Measurements from ENCODE around the gene USP5. TPM values are rescaled to one million over a fixed set of nuclear protein-coding genes. Genes with fewer than 3 reads are reported as not detected.

Gene USP5
- total RNA-seq, 1 donor, result 16.4 TPM

DNA sequence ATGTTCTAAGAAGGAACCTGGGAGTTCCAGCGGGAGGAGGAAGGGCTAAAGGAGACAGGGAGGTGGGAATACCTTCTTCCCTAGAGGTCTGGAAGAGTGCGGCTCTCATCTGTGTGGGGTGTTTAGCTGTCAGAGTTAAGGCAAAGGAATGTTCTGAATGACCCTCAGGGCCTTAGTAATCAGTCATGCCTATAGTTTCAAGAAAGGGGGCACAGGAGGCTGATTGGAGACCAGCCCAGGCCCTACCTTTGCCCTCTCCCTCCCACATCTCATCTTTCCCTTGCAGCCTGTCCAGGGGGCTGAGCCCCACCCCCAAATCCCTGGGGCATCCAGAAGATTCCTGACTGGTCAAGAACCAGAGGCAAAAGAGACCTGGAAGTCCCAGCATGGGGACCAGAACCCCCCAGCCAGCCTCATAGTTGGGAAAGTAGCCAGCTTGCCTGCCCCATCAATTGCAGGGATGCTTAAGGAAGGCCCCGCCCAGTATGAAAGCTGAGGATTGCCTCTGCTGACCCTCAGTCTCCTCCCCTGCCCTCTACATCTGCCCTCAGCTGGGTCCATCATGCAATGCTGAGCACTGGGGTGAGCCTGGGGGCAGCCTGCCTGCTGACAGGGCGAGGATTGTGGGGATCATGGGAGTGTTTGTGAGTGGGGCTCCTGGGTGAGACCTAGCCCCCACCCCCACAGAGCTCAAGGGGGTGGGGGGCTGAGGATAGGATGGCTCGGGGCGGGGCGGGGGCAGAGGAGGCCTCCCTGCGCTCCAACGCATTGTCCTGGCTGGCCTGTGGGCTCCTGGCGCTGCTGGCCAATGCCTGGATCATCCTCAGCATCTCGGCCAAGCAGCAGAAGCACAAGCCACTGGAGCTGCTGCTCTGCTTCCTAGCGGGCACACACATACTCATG lies 28.5 kb upstream of the USP5 start:
- H3K27me3 ChIP-seq (ENCODE audit: insufficient read depth, low read length), result peaks cover 25% of the 10 kb centered on the region
- H3K9me3 ChIP-seq (ENCODE audit: low read depth, low read length), result no peaks in the 10 kb centered on the region
- H3K4me3 ChIP-seq (ENCODE audit: low read length), result no peak overlapping the region
- peaks cover 28% of the 10 kb centered on the region for H3K4me1 ChIP-seq (ENCODE audit: insufficient read depth, low read length)

DNA sequence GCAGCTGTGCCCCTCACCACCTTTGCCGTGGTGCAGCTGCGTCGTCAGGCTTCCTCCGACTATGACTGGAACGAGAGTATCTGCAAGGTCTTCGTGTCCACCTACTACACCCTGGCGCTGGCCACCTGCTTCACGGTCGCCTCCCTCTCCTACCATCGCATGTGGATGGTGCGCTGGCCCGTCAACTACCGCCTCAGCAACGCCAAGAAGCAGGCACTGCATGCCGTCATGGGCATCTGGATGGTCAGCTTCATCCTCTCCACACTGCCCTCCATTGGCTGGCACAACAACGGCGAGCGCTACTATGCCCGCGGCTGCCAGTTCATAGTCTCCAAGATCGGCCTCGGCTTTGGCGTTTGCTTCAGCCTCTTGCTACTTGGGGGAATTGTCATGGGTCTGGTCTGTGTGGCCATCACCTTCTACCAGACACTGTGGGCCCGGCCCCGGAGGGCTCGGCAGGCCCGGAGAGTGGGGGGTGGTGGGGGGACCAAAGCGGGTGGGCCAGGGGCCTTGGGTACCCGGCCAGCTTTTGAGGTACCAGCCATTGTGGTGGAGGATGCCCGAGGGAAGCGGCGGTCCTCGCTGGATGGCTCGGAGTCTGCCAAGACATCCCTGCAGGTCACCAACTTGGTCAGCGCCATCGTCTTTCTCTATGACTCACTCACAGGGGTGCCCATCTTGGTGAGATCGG lies 27.7 kb upstream of the USP5 start:
- Histone ChIP-seq H3K9me3 (ENCODE audit: low read depth, low read length) (no peaks in the 10 kb centered on the region), H3K27me3 (ENCODE audit: insufficient read depth, low read length) (peaks cover 30% of the 10 kb centered on the region), H3K4me1 (ENCODE audit: insufficient read depth, low read length) (peaks cover 36% of the 10 kb centered on the region), H3K4me3 (ENCODE audit: low read length) (no peak overlapping the region)

DNA sequence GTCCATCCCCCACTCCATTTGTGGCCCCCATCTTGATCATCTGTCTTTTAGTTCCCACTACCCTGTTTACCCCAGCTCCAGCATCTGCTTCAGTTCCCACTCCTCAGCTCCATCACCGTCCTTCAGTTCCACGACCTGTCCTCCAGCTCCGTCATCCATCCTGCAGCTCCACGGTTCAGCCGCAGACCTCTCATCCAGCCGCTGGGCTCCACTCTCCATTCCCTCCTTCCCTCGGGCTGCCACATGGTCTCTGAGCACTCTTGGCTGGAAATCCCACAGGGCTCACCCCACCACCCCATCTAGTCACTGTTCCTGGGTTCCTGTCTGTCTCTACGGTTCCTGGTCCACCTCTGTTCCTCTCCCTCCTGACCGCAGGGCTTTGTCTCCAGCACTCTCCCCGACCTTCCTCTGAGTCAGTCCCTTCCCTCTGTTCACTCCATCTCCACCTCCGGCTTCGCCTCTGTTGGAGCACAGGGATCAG lies 27.0 kb upstream of the USP5 start:
- H3K4me3 ChIP-seq (ENCODE audit: low read length), result no peak overlapping the region
- peaks cover 37% of the 10 kb centered on the region for H3K27me3 ChIP-seq (ENCODE audit: insufficient read depth, low read length)
- no peaks in the 10 kb centered on the region for H3K9me3 ChIP-seq (ENCODE audit: low read depth, low read length)
- peaks cover 39% of the 10 kb centered on the region for H3K4me1 ChIP-seq (ENCODE audit: insufficient read depth, low read length)

DNA sequence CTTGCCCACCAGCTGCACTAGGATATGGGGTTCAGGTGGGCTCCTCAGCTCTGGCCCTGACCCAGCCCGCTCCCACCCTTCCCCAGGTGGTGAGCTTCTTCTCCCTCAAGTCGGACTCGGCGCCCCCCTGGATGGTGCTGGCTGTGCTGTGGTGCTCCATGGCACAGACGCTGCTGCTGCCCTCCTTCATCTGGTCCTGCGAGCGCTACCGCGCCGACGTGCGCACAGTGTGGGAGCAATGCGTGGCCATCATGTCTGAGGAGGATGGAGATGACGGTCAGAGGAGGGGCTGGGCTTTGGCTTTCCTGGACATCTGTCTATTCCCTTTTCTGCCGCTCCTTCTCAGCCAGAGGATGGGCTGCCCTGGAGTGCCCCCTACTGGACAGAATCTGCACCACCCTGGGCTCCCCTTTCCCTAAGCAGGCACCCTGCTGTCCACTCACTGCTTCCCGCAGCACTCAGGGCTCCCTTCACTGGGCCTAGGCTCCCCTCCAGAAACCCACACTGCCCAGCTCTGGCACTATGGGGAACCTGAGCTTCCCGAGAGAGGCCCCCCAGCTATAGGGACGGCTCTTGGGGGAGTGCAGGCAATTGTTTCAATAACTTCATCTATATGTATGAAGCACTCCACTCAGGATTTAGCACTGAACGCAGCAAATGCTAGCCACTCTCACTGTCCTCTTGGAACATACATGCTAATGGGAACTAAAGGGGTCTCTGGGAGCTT lies 26.4 kb upstream of the USP5 start:
- H3K4me3 ChIP-seq (ENCODE audit: low read length), result no peak overlapping the region
- no peaks in the 10 kb centered on the region for H3K9me3 ChIP-seq (ENCODE audit: low read depth, low read length)
- peaks cover 43% of the 10 kb centered on the region for H3K27me3 ChIP-seq (ENCODE audit: insufficient read depth, low read length)
- peaks cover 35% of the 10 kb centered on the region for H3K4me1 ChIP-seq (ENCODE audit: insufficient read depth, low read length)

DNA sequence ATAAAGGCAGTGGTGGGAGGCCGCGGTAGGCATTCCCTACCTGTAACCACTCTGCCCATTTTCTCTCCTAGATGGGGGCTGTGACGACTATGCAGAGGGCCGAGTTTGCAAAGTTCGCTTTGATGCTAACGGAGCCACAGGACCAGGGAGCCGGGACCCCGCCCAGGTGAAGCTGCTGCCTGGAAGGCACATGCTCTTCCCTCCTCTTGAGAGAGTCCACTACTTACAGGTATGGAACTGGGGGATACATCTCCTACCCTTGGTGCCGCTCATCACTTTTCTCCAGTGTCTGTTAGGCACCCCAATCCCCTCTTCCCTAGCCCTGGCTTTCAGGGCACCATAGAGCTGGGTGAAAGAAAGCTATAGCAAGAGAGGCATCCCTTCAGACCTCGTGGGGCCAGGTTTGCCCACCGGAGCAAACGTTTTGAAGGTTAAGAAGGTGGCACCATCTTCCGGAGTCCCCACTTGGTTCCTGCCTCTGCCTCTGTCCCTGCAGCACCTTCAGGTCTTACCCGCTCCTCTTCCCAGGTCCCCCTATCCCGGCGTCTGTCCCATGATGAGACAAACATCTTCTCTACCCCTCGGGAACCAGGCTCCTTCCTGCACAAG lies 25.7 kb upstream of the USP5 start:
- peaks cover 28% of the 10 kb centered on the region for H3K4me1 ChIP-seq (ENCODE audit: insufficient read depth, low read length)
- no peaks in the 10 kb centered on the region for H3K9me3 ChIP-seq (ENCODE audit: low read depth, low read length)
- H3K4me3 ChIP-seq (ENCODE audit: low read length), result no peak overlapping the region
- H3K27me3 ChIP-seq (ENCODE audit: insufficient read depth, low read length), result peaks cover 43% of the 10 kb centered on the region

DNA sequence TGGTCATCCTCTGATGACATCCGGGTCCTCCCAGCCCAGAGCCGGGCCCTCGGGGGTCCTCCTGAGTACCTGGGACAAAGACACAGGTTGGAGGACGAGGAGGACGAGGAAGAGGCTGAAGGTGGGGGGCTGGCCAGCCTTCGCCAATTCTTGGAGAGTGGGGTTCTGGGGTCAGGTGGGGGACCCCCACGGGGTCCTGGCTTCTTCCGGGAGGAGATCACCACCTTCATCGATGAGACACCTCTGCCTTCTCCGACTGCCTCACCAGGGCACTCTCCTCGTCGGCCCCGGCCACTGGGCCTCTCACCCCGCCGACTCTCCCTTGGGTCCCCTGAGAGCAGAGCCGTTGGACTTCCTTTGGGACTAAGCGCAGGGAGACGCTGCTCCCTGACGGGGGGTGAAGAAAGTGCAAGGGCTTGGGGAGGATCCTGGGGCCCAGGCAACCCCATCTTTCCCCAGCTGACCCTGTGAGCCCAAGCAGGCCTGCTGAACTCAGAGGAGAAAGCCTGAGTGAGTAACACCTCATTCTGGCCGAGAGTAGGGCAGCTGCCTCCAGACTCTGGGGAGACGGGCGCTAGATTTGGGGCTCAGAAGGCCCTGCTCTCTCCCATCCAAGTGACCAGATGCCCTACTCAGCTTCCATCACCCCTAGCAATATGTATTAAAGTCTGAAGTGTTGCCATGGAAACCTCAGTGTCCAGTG lies 25.1 kb upstream of the USP5 start:
- Histone ChIP-seq H3K27me3 (ENCODE audit: insufficient read depth, low read length) (peaks cover 43% of the 10 kb centered on the region), H3K4me1 (ENCODE audit: insufficient read depth, low read length) (peaks cover 25% of the 10 kb centered on the region), H3K9me3 (ENCODE audit: low read depth, low read length) (no peaks in the 10 kb centered on the region)

DNA sequence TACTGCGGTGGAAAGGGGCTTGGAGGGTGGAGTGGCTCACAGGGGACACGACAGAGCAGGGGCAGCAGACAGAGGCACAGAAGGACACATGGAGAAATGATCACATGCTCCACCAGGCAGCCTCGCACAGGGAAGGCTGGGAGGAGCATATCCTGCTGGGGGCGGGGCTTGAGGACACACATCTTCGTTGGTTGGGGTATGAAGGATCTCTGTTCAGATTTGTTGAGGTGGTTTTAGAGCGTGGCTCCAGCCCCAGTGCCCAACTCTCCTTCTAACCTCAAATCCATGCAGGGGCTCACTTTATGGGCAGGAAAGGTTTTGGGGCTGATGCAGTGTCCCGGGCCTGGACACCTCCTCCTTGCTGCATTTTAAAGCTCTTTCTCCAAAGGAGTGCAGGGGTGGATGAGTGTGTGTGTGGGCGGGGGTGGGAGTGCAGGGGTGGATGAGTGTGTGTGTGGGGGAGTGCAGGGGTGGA lies 24.5 kb upstream of the USP5 start:
- Histone ChIP-seq H3K9me3 (ENCODE audit: low read depth, low read length) (no peaks in the 10 kb centered on the region), H3K27me3 (ENCODE audit: insufficient read depth, low read length) (peaks cover 38% of the 10 kb centered on the region)

More for the DNA sequence above, 25.1 kb upstream of the USP5 start:
- H3K4me3 ChIP-seq (ENCODE audit: low read length), result no peak overlapping the region

DNA sequence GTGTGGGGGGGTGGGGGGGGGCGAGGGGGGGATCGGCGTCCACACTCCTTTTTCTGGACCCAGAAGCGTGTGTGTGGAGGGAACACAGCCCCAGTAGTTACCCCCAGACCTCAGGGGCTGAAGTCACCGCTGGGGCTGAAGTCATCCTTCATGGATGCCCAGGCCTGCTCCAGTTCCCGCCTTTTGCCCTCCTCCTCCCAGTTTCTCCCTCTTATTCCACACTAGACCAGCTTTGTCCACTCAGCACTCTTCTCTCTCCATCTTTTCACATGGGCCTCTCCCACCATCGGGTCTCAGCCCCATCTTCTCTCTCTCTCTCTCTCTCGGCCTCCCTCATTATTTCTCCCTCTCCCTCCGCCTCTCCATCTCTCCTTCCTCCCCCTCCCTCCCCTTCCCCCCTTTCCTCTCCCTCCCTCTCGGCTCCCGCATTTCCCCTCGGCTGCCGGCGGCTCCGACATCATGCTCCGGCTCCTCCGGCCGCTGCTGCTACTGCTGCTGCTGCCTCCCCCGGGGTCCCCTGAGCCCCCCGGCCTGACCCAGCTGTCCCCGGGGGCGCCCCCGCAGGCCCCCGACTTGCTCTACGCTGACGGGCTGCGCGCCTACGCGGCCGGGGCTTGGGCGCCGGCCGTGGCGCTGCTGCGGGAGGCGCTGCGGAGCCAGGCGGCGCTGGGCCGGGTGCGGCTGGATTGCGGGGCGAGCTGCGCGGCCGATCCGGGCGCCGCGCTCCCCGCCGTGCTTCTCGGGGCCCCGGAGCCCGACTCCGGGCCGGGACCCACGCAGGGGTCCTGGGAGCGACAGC lies 23.8 kb upstream of the USP5 start, which contains the start of gene P3H3:
Gene P3H3, plus strand, starts transcription at position 426 of the 799 bp plus-strand sequence. Its CDS starts 34 bp downstream, at position 460.
- H3K27me3 ChIP-seq (ENCODE audit: insufficient read depth, low read length), result peaks cover 38% of the 10 kb centered on the region
- H3K9me3 ChIP-seq (ENCODE audit: low read depth, low read length), result no peaks in the 10 kb centered on the region
- H3K4me1 ChIP-seq (ENCODE audit: insufficient read depth, low read length), result peaks cover 19% of the 10 kb centered on the region
- peak within 1 kb of the TSS; percentile 37 for H3K4me3 ChIP-seq (ENCODE audit: low read length)

More for the DNA sequence above, 24.5 kb upstream of the USP5 start:
- Histone ChIP-seq H3K4me1 (ENCODE audit: insufficient read depth, low read length) (peaks cover 19% of the 10 kb centered on the region), H3K4me3 (ENCODE audit: low read length) (no peak overlapping the region)

DNA sequence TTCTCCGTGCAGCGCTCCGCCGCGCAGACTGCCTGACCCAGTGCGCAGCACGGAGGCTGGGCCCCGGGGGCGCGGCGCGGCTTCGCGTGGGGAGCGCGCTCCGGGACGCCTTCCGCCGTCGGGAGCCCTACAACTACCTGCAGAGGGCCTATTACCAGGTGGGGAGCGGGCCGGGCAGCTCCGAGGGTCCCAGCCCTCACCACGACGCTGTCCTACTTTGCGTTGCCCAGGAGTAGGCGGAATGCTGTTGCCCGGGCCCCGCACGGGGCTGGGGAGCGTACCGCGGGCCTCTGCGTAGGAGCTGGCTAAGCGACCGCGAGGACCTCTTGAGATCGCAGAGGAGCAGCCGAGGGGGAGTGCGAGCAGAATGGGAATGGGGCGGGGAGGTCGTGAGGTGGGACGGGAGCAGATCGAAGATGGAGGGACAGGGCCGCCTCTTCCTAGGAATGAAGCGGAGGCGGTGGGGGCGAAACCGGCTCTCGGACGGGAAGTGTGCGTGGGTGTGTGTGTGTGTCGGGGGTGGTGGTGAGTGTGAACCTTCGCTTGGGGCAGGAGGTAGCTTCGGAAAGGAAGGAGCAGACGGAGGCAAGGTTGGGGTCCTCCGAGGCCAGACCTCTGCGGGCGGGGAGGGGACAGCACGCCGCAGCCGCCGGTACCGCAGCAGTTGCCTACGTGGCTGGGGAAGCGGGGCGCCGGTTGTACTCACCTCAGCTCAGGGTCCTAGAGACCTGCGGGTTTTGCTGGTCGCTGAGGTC lies 23.0 kb upstream of the USP5 start:
- no peaks in the 10 kb centered on the region for H3K9me3 ChIP-seq (ENCODE audit: low read depth, low read length)
- peaks cover 19% of the 10 kb centered on the region for H3K4me1 ChIP-seq (ENCODE audit: insufficient read depth, low read length)
- peaks cover 38% of the 10 kb centered on the region for H3K27me3 ChIP-seq (ENCODE audit: insufficient read depth, low read length)
- H3K4me3 ChIP-seq (ENCODE audit: low read length), result peak overlapping the region; percentile 37

DNA sequence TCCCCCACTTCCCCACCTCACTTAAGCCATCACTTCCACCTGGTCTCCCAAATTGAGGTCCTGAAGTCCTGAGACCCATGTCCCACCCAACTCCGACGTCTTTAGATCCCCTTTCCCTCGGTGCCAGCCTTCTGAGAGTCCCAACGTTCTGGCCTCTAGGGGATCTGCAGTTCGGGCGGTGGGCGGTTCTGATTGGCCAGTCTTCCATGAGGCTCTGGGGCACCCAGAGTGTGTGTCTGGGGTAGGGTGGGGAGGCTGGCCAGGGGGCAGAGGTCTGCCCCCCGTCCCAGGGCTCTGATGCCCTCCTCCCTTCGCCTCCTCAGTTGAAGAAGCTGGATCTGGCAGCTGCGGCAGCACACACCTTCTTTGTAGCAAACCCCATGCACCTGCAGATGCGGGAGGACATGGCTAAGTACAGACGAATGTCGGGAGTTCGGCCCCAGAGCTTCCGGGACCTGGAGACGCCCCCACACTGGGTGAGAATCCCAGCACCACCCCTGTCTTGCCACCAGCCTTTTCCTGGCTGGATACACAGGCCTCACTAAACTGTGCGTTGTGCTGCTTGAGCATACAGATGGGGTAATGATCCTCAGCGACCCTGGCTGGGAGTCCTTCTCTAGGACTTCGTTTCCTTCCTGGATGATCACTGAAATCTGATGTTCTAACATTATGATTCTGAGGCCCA lies 22.3 kb upstream of the USP5 start:
- H3K4me3 ChIP-seq (ENCODE audit: low read length), result no peak overlapping the region
- no peaks in the 10 kb centered on the region for H3K9me3 ChIP-seq (ENCODE audit: low read depth, low read length)
- peaks cover 38% of the 10 kb centered on the region for H3K27me3 ChIP-seq (ENCODE audit: insufficient read depth, low read length)
- peaks cover 19% of the 10 kb centered on the region for H3K4me1 ChIP-seq (ENCODE audit: insufficient read depth, low read length)

DNA sequence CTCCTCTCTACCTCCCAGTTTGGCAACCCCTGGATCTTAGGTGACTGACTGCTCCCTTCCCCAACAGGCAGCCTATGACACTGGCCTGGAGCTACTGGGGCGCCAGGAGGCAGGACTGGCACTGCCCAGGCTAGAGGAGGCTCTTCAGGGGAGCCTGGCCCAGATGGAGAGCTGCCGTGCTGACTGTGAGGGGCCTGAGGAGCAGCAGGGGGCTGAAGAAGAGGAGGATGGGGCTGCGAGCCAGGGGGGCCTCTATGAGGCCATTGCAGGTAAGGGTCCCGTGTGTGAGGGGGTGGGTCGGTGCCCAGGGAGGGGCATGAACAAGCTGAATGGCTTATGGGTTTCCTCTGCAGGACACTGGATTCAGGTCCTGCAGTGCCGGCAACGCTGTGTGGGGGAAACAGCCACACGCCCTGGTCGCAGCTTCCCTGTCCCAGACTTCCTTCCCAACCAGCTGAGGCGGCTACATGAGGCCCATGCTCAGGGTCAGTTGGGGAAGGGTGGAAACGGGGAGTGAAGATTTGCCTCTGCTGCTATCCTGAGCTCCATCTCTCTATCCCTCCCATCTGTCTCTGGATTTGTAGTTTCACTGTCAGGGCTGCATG lies 21.6 kb upstream of the USP5 start:
- peaks cover 19% of the 10 kb centered on the region for H3K4me1 ChIP-seq (ENCODE audit: insufficient read depth, low read length)
- no peak overlapping the region for H3K4me3 ChIP-seq (ENCODE audit: low read length)
- peaks cover 36% of the 10 kb centered on the region for H3K27me3 ChIP-seq (ENCODE audit: insufficient read depth, low read length)
- H3K9me3 ChIP-seq (ENCODE audit: low read depth, low read length), result no peaks in the 10 kb centered on the region

DNA sequence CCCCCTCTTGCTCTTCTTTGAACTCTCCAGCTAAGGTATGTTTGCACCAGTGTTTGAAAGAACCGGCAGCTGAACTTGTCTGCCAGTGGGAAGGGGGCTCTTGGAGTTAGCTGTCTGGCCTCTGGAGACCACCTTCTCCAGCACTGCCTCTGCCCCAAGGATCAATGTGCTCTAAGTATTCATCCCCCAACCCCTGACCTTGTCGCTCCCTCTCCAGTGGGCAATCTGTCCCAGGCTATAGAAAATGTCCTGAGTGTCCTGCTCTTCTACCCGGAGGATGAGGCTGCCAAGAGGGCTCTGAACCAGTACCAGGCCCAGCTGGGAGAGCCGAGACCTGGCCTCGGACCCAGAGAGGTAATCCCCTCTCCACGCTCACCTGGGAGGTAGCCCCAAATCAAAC lies 21.0 kb upstream of the USP5 start:
- Histone ChIP-seq H3K4me1 (ENCODE audit: insufficient read depth, low read length) (peaks cover 23% of the 10 kb centered on the region), H3K9me3 (ENCODE audit: low read depth, low read length) (no peaks in the 10 kb centered on the region), H3K4me3 (ENCODE audit: low read length) (no peak overlapping the region), H3K27me3 (ENCODE audit: insufficient read depth, low read length) (peaks cover 34% of the 10 kb centered on the region)

All from mononuclear cell (primary cell).